Hepatocyte (in vitro differentiated cells): ENCODE results near the gene TMEM106C.

ENCODE experiments used
- CTCF ChIP-seq: fragments of 200-600 bp; sonication (generic); IDR thresholded peaks from 2 replicates; pipeline ENCODE4 v1.5.1; 2016; ENCODE audit warnings: antibody characterized with exemption, mild to moderate bottlenecking; ENCODE audit not compliant: poor library complexity
- EZH2 ChIP-seq: fragments of 200-600 bp; sonication (generic); IDR thresholded peaks from 2 replicates; pipeline ENCODE4 v1.6.1; 2016; ENCODE audit warnings: antibody characterized with exemption, mild to moderate bottlenecking, borderline replicate concordance

GRCh38 chr12:47973870-47974269, 10.5 kb downstream of the TMEM106C start:
- TF ChIP-seq CTCF (no peak), EZH2 (no peak)
